Erythroblast (primary cell): Measurements from ENCODE around the gene APBB2.

Source experiments
- GATA1 ChIP-seq: IDR thresholded peaks from 2 replicates; pipeline ENCODE4 v1.6.1; 2011; ENCODE audit warnings: low read depth, mild to moderate bottlenecking, control low read depth, low read length, moderate library complexity
- POLR2A ChIP-seq: IDR thresholded peaks from 2 replicates; pipeline ENCODE4 v1.6.1; 2011; ENCODE audit warnings: mild to moderate bottlenecking, low read length

- TF ChIP-seq POLR2A = no peak
- no peak for TF ChIP-seq GATA1
Observed at GRCh38 chr4:40918330-40918729, 296.0 kb downstream of the APBB2 start.
